ENCODE data around the gene FOXN1.
"Not testable (repeated sequence)": the region's sequence is repeated elsewhere in the genome, so short reads cannot be mapped to it uniquely, and the experiment has no call there.

FOXN1 gene

DNA sequence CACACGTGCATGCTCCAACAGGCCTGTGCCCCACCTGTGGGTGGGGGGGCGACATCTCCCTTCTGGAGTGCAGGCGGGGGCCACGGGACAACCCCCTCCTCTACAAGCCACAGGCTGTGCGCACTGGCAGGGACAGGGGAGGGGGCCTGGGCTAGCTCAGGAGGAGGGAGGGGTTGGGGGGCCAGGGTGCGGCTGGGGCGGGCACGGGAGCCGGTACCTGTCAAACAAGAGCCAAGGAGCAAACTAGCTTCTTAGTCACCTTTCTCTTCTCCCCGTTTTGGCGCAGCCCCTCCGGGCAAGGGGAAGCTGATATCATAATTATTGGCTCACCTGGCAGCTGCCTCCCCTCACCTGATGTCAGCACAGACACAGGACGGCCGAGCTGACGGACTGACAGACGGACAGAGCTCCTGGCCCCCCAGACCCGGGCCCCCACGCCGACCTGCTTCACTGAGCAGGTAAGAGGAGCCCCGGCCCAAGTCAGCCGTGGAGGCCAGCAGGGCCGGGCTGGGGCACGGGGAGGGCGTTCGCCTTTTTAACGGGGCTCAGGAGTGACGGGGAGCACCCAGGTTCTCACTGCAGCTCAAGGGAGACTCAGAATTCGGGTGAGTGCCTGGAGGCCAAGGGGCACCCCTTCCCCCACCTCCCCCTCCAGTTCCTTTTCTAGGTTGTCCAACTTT is at the start of gene FOXN1:
FOXN1 (plus strand) TSS at position 363 of the 680 bp plus-strand sequence. CDS start 17,622 bp downstream, outside the sequence.
- no peak for DNase-seq (ENCODE audit: low spot score)

DNA sequence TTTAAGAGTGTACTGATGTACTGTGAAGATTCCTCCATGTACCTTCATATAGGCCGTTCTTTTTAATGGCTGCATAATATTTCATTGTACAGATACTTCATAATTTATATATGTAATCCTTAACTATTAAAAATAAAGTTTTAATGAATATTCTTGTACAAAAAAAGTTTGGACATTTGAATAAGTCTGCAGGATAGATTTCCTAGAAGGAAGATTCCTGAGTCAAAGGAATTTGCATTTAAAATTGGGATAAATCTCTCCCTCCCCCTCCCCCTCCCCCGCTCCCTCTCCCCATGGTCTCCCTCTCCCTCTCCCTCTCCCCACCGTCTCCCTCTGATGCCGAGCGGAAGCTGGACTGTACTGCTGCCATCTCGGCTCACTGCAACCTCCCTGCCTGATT is 48.3 kb upstream of the FOXN1 start:
- DNase-seq (ENCODE audit: low spot score), result no peak

DNA sequence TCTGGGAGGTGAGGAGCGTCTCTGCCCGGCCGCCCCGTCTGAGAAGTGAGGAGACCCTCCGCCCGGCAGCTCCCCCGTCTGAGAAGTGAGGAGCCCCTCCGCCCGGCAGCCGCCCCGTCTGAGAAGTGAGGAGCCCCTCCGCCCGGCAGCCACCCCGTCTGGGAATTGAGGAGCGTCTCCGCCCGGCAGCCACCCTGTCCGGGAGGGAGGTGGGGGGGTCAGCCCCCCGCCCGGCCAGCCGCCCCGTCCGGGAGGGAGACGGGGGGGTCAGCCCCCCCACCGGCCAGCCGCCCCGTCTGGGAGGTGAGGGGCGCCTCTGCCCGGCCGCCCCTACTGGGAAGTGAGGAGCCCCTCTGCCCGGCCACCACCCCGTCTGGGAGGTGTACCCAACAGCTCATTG is 47.3 kb upstream of the FOXN1 start:
- DNase-seq (ENCODE audit: low spot score), result not testable (repeated sequence)

GRCh38 chr17:28460901-28461300 is 45.2 kb upstream of the FOXN1 start:
- no peak for DNase-seq (ENCODE audit: low spot score)

- no peak for DNase-seq (ENCODE audit: low spot score)
Observed at GRCh38 chr17:28466001-28466400, 40.1 kb upstream of the FOXN1 start.

DNA sequence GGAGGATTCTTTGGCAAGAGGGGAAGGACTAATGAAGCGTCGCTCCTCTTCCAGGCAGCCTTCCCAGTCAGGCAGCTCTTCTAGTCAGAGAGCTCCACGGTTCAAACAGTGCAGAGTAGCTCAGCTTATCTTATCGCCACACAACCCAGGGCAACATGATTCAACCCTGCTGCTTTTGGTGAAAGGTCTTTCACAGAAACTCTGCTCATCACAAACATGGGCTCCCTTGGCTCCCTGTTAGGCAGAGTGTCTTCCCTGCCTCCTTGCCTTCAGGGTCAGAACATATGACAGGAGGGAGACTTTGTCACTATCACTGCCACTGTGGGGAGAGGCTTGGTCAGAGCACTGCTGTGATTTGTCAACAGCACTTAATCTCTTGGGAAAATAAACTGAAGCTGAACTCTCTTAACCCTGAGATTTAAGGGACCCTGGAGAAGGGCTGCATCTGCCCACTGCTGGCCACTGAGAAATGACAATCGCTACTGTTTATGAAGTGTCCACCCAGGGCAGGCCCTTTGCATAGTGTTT is 39.6 kb upstream of the FOXN1 start:
- DNase-seq (ENCODE audit: low spot score), result no peak

DNA sequence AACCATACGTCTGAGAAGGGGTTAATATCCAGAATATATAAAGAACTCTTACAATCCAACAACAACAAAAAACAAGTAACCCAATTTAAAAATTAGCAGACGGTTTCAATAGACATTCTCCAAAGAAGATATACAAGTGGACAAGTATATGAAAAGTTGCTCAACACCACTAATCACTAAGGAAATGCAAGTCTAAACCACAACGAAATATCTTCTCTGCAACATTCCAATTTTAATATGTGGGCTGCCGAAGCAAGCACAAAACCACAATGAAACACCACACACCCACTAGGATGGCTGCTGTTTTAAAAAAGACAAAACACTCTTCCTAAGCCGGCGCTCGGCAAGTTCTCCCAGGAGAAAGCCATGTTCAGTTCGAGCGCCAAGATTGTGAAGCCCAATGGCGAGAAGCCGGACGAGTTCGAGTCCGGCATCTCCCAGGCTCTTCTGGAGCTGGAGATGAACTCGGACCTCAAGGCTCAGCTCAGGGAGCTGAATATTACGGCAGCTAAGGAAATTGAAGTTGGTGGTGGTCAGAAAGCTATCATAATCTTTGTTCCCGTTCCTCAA is 38.6 kb upstream of the FOXN1 start:
- DNase-seq (ENCODE audit: low spot score), result no peak

DNA sequence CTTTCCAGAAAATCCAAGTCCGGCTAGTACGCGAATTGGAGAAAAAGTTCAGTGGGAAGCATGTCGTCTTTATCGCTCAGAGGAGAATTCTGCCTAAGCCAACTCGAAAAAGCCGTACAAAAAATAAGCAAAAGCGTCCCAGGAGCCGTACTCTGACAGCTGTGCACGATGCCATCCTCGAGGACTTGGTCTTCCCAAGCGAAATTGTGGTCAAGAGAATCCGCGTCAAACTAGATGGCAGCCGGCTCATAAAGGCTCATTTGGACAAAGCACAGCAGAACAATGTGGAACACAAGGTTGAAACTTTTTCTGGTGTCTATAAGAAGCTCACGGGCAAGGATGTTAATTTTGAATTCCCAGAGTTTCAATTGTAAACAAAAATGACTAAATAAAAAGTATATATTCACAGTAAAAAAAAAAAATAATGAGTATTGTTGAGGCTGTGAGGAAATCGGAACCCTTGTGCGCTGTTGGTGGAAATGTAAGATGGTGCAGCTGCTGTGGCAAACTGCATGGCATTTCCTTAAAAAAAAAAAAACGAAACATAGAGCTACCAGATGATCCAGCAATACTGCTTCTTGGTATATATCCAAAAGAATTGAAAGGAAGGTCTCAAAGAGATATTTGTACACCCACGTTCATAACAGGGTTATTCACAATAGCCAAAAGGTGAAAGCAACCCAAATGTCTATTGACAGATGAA is 38.0 kb upstream of the FOXN1 start:
- not testable (repeated sequence) for DNase-seq (ENCODE audit: low spot score)

- DNase-seq (ENCODE audit: low spot score), result no peak
Observed at GRCh38 chr17:28468781-28469180, 37.4 kb upstream of the FOXN1 start.

GRCh38 chr17:28469376-28469775 is 36.8 kb upstream of the FOXN1 start:
- no peak for DNase-seq (ENCODE audit: low spot score)

- no peak for DNase-seq (ENCODE audit: low spot score)
Observed at GRCh38 chr17:28470266-28470913, 35.8 kb upstream of the FOXN1 start.

DNA sequence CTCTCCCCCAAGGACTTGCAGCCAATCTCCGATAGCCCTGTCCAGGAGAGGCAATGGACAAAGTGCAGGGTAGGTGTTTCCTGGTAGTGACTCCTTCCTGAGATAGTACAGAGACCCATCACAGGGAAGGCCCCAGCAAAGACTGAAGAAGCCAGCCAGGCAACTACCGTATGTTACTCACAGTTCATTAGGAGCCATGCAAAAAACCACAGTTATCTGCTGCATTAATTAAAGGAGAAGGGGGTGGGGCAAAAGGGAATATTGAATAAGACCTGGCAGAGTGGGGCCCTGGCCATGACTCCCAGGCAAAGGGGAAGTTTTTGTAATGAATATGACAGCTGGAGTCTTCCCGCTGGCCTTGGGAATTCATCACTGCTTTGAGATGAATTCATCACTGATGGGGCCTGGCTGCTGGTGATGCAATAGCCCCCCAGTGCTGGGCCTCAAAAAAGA is 35.2 kb upstream of the FOXN1 start:
- DNase-seq (ENCODE audit: low spot score), result no peak

DNA sequence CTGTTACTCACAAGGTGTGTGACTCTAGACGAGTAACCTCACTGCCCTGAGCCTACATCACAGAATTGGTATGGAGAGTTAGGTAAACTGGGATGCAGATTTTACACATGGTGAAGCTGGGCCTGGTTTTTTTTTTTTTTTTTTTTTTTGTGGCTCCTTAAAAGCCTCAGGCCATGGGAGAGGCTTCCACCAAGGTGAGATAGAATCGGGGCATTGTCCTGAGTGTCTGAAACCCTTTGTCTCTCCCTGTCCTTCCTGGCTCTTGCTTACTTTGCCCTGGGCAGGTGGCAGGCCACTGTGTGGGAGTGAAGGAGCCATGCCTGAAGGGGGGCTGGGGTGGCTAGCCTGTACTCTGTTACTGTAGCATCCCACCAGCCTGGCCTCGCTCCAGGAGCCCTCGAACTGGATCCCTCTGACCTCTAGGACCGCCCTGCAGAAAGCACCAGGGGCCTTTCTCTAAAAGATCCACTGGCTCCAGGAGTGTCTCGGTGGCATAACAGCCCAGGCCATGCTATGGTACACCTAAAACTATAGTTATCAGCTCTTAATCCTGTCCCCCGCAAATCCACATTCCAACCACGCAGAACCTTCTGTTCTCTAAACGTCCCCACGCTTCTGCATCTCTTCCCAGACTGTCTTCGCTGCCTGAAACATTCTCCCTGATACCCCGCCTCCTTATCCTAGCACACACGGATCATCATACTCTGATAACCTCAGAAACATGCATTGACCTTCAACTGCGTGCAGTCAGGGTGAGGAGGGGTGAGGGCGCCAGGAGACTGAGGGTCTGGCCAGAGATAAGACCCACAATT is 34.4 kb upstream of the FOXN1 start:
- no peak for DNase-seq (ENCODE audit: low spot score)

DNA sequence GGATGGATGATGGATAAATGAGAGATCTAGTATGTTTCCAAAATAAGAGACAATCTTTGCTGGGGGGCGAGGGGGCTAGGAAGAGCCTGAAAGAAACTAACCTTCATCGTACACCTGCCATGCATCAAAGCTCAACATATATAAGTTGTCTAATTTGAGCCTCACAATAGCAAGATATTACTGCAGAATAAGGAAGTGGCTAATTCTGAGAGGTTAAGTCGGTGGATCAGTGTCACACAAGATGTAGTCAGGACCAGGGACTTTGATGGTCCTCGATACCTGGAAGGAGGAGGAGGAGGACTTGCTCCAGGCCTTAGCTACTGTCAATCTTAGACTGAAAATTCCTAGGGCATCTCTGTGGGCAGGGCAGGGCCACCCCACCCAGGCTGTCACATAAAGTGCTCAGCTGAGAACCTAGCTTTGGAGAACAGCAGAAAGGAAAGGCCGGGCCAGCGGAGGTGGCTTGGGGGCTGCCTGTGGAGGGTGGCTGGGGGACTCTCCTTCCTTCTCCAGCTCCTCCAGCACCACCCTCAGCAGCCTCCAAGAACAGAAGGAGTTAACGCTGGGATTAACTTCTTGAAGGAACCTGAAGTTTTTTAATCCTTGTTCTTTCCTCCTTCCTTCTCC is 33.2 kb upstream of the FOXN1 start:
- no peak for DNase-seq (ENCODE audit: low spot score)

- no peak for DNase-seq (ENCODE audit: low spot score)
Observed at GRCh38 chr17:28473542-28473941, 32.6 kb upstream of the FOXN1 start, which contains the start of gene SLC13A2. Gene SLC13A2, plus strand, starts transcription at chr17:28473644. Its CDS starts 69 bp downstream, at chr17:28473713.

DNA sequence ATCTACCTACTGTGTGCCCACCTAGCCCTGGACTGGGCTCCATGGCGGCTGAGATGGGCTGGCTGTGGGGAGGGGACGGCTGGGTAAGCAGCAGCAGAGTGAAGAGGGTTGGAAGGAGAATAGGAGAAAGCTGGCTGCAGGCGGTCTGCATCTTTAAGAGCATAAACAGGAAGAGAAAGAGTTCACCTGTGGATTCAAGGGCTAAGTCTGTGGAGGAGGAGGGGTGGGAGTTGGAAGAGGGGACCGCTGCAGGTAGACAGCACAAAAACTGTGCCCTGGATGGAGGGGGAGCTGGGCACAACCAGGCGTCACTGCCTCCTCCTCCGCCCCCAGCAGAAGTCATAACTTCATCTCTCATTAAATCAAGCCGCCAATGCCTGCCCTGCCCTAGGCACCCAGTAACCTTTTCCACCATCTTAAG is 32.0 kb upstream of the FOXN1 start:
- DNase-seq (ENCODE audit: low spot score), result no peak

DNA sequence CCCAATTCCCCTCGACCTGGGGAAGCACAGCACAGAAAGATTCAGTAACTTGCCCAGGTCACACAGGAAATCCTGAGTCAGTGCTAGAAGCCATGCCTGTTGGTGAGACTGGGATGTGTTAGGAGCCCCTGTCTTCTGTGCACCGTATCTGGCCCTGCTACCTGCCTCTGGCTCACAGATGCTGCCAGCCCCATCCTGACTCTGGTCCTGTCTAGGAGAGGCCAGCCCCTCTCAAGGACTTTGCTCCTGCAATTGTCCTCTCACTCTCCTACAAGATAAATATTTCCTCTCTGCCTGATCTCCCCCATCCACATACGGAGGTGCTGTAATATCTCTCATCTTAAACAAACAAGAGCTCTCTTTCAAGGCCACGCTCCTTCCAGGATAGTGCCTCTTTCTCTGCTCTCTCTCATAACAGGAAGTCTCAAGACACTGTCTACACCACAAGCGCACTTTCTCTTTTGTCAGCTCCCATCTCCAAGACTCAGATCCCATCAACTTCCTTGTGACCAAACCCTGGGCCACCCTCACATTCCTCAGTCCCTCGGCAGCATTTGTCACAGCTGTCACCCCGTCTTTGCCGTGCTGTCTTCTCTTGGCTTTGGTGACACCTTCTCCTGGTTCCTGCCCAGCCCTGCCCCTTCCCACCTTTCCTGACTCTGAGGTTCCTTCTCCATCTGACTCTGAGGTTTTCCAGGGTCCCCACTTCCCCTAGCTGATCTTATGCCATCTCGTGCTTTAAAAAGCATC is 30.8 kb upstream of the FOXN1 start:
- DNase-seq (ENCODE audit: low spot score), result no peak

GRCh38 chr17:28476076-28476865 is 29.9 kb upstream of the FOXN1 start:
- no peak for DNase-seq (ENCODE audit: low spot score)

GRCh38 chr17:28477928-28478327 is 28.2 kb upstream of the FOXN1 start:
- DNase-seq (ENCODE audit: low spot score), result no peak

All from CD4-positive, alpha-beta T cell treated with Interleukin-6 at 100 ng/mL for 8 hours (primary cell).